H1 (cell line): ENCODE results near the gene CNTNAP1. TPM values are rescaled to one million over a fixed set of nuclear protein-coding genes. Genes with fewer than 3 reads are reported as not detected.

Experiments
- CTCF ChIA-PET: fragments of 300-600 bp; sonication (Branson Sonifier 250); formaldehyde crosslinking; loops from one replicate; lab custom pipeline; 2021; ENCODE audit not compliant: partially characterized antibody; lab: Charles Lee
- POLR2A ChIA-PET: fragments of 300-600 bp; sonication (Branson Sonifier 250); formaldehyde crosslinking; loops from one replicate; lab custom pipeline; 2021; ENCODE audit warnings: inconsistent platforms; ENCODE audit not compliant: partially characterized antibody; lab: Charles Lee
- DNase-seq, 2 experiments: peaks; one replicate each; pipeline versions ENCODE4 v3.0.0 to v3.0.0-alpha.2; 2010 to 2022; ENCODE audit warnings: low spot score in 2 of 2, low read depth in 1 of 2, mixed read lengths in 1 of 2
- FAIRE-seq: peaks from 2 replicates; lab custom pipeline; 2011; peaks lifted over from hg19 to GRCh38; lab: Jason Lieb, UNC
- H2AFZ ChIP-seq: 2 replicates; pipeline ENCODE4 v1.8.1; 2012; ENCODE audit warnings: low read length, inconsistent platforms
- H2AK5ac ChIP-seq: 2 replicates; pipeline ENCODE4 v1.6.1; 2013; ENCODE audit warnings: low read depth, low read length
- H2BK120ac ChIP-seq: replicated peaks from 2 replicates; pipeline ENCODE3; 2013; ENCODE audit warnings: low read depth, low read length, inconsistent platforms
- H2BK12ac ChIP-seq: 2 replicates; pipeline ENCODE4 v1.6.1; 2013; ENCODE audit warnings: low read depth, low read length
- H2BK15ac ChIP-seq: 2 replicates; pipeline ENCODE4 v1.6.1; 2013; ENCODE audit warnings: low read length
- H2BK20ac ChIP-seq: 2 replicates; pipeline ENCODE4 v1.6.1; 2013; ENCODE audit warnings: low read length
- H2BK5ac ChIP-seq: 2 replicates; pipeline ENCODE4 v1.6.1; 2013; ENCODE audit warnings: low read depth, low read length
- H3K14ac ChIP-seq: 2 replicates; pipeline ENCODE4 v1.6.1; 2013; ENCODE audit warnings: inconsistent platforms; ENCODE audit not compliant: insufficient read length
- H3K18ac ChIP-seq: 2 replicates; pipeline ENCODE4 v1.6.1; 2013; ENCODE audit warnings: low read length; ENCODE audit errors: extremely low read depth
- H3K23ac ChIP-seq: 2 replicates; pipeline ENCODE4 v1.6.1; 2013; ENCODE audit warnings: inconsistent platforms; ENCODE audit not compliant: insufficient read length
- H3K23me2 ChIP-seq: 2 replicates; pipeline ENCODE4 v1.6.1; 2013; ENCODE audit warnings: low read depth, low read length
- H3K27ac ChIP-seq: 2 replicates; pipeline ENCODE4 v1.6.1; 2011; ENCODE audit warnings: low read depth, low read length, inconsistent platforms
- H3K27me3 ChIP-seq, 4 experiments: replicated peaks in 1 of 4; 1 replicate in 1 of 4; 2 replicates in 3 of 4; pipeline versions ENCODE4 v1.6.1 to v1.8.1; 2011 to 2013; ENCODE audit warnings: low read length in 3 of 4, mild to moderate bottlenecking in 3 of 4, inconsistent platforms in 2 of 4, mixed read lengths in 2 of 4, moderate library complexity in 1 of 4; ENCODE audit not compliant: control insufficient read depth in 3 of 4, insufficient read depth in 3 of 4; ENCODE audit errors: extremely low read depth in 1 of 4
- H3K36me3 ChIP-seq, 4 experiments: 2 replicates each; pipeline versions ENCODE4 v1.6.1 to v1.8.1; 2011 to 2013; ENCODE audit warnings: mild to moderate bottlenecking in 4 of 4, low read length in 3 of 4, moderate library complexity in 2 of 4, control low read depth in 1 of 4, inconsistent platforms in 1 of 4; ENCODE audit not compliant: insufficient read depth in 4 of 4, control insufficient read depth in 2 of 4
- H3K4ac ChIP-seq: replicated peaks from 2 replicates; pipeline ENCODE3; 2013; ENCODE audit warnings: low read length, low read depth, mixed read lengths, inconsistent platforms; ENCODE audit not compliant: insufficient read length
- H3K4me1 ChIP-seq, 4 experiments: replicated peaks in 1 of 4; 1 replicate in 1 of 4; 2 replicates in 3 of 4; pipeline versions ENCODE4 v1.6.1 to v1.8.1; 2011 to 2013; ENCODE audit warnings: low read length in 3 of 4, inconsistent platforms in 2 of 4, mixed read lengths in 1 of 4; ENCODE audit not compliant: insufficient read depth in 4 of 4, control insufficient read depth in 3 of 4
- H3K4me2 ChIP-seq, 2 experiments: 2 replicates each; pipeline versions ENCODE4 v1.6.1 to v1.8.1; 2011 to 2013; ENCODE audit warnings: low read depth in 2 of 2, low read length in 2 of 2, control low read depth in 1 of 2, inconsistent platforms in 1 of 2, mild to moderate bottlenecking in 1 of 2; ENCODE audit not compliant: insufficient read depth in 1 of 2
- H3K4me3 ChIP-seq, 4 experiments: fragments of 200-600, 300-600 bp in 1 of 4; sonication (generic), shearing (Covaris generic), sonication (Bioruptor Twin) in 1 of 4; 2 replicates each; pipeline versions ENCODE4 v1.5.1 to v1.8.1; 2011 to 2016; ENCODE audit warnings: low read length in 4 of 4, low read depth in 3 of 4, control low read depth in 2 of 4, inconsistent platforms in 2 of 4, mild to moderate bottlenecking in 2 of 4, mixed read lengths in 1 of 4, moderate library complexity in 1 of 4; ENCODE audit not compliant: insufficient read depth in 2 of 4; ENCODE audit errors: extremely low read depth in 1 of 4
- H3K56ac ChIP-seq: replicated peaks from 2 replicates; pipeline ENCODE3; 2013; ENCODE audit warnings: low read depth, mild to moderate bottlenecking, mixed read lengths, low read length, inconsistent platforms; ENCODE audit not compliant: insufficient read length
- H3K79me1 ChIP-seq: 2 replicates; pipeline ENCODE4 v1.6.1; 2013; ENCODE audit warnings: low read depth, low read length, control low read depth
- H3K79me2 ChIP-seq, 2 experiments: 2 replicates each; pipeline versions ENCODE4 v1.6.1 to v1.8.1; 2012 to 2013; ENCODE audit warnings: low read length in 2 of 2, mild to moderate bottlenecking in 2 of 2, inconsistent platforms in 1 of 2; ENCODE audit not compliant: insufficient read depth in 2 of 2, control insufficient read depth in 1 of 2
- H3K9ac ChIP-seq, 4 experiments: replicated peaks in 1 of 4; 1 replicate in 1 of 4; 2 replicates in 3 of 4; pipeline versions ENCODE4 v1.6.1 to v1.8.1; 2011 to 2013; ENCODE audit warnings: low read depth in 3 of 4, low read length in 3 of 4, control low read depth in 2 of 4, mild to moderate bottlenecking in 2 of 4, moderate library complexity in 2 of 4, inconsistent platforms in 1 of 4; ENCODE audit errors: extremely low read depth in 1 of 4
- H3K9me3 ChIP-seq, 2 experiments: 2 replicates each; pipeline versions ENCODE4 v1.6.1 to v1.8.1; 2012 to 2013; ENCODE audit warnings: mild to moderate bottlenecking in 2 of 2, moderate library complexity in 2 of 2, control low read depth in 1 of 2, inconsistent platforms in 1 of 2, low read depth in 1 of 2, low read length in 1 of 2, mixed read lengths in 1 of 2; ENCODE audit not compliant: insufficient read depth in 2 of 2
- H4K20me1 ChIP-seq, 2 experiments: replicated peaks in 1 of 2; 2 replicates each; pipeline versions ENCODE3 to v1.8.1; 2011 to 2013; ENCODE audit warnings: inconsistent platforms in 2 of 2, low read length in 2 of 2, mild to moderate bottlenecking in 1 of 2; ENCODE audit not compliant: insufficient read depth in 2 of 2, control insufficient read depth in 1 of 2
- H4K5ac ChIP-seq: 2 replicates; pipeline ENCODE4 v1.6.1; 2013; ENCODE audit warnings: low read length, low read depth, mixed read lengths, inconsistent platforms; ENCODE audit not compliant: insufficient read length
- H4K8ac ChIP-seq: 2 replicates; pipeline ENCODE4 v1.8.0; 2013; ENCODE audit warnings: mild to moderate bottlenecking, moderate library complexity, low read length, inconsistent platforms; ENCODE audit not compliant: insufficient read depth; ENCODE audit errors: extremely low read depth
- H4K91ac ChIP-seq: replicated peaks from 2 replicates; pipeline ENCODE3; 2013; ENCODE audit warnings: low read length, mixed read lengths, inconsistent platforms; ENCODE audit not compliant: insufficient read length
- WGBS, 2 experiments: shearing (Covaris generic) in 1 of 2; methylation state at CpG; one replicate each; pipeline versions ENCODE4 v1.1.6 to v1.1.7; 2013 to 2015; ENCODE audit warnings: low lambda C conversion rate in 2 of 2, mixed read lengths in 2 of 2, inconsistent platforms in 1 of 2, low coverage in 1 of 2, missing lambda C conversion rate in 1 of 2; ENCODE audit not compliant: insufficient replicate concordance in 2 of 2, insufficient coverage in 1 of 2, insufficient read length in 1 of 2; ENCODE audit errors: extremely low coverage in 1 of 2, missing lambda C conversion rate in 1 of 2; 5-methylcytosine and 5-hydroxymethylcytosine counted together
- polyA plus RNA-seq, 7 experiments: library from polyadenylated mRNA; depleted of rRNA in 3 of 7; stranded (reverse) in 5 of 7; unstranded in 2 of 7; fragments of >200 nt in 5 of 7; fragments of 200-250 nt in 2 of 7; gene quantifications; 1 replicate in 5 of 7; 2 replicates in 1 of 7; 4 replicates in 1 of 7; pipeline versions ENCODE4 v1.2.1 to v1.2.3, GENCODE V29; 2011 to 2013; ENCODE audit warnings: missing spikeins in 2 of 7, mixed read lengths in 2 of 7
- total RNA-seq: library from RNA; stranded (reverse); fragmentation: NEBNext Ultra II Directional; extraction: Animal tissue kit (Norgen Biotek cat#: 25700); gene quantifications from 2 replicates; pipeline ENCODE4 v1.2.1, GENCODE V29; 2021

CNTNAP1 gene
- total and polyA plus RNA-seq, 2 of the 8 experiments (the other 6 are each of a cell fraction or from before 2014, with no cell fraction given) = 4.7 to 10.0 TPM

GRCh38 chr17:42677012-42677857 is 5.1 kb upstream of the CNTNAP1 start:
- Histone ChIP-seq H4K20me1 (peaks cover 3 to 13% of the 10 kb centered on the region in 2 experiments), H2BK120ac (no peak overlapping the region), H2BK15ac (0 out of 2 replicates have a peak overlapping the region, but pooled peaks have one; percentile 88), H3K4me3 (peak overlapping the region in 3 of 4 experiments; percentile 77 to 82 (median 81); a peak in 7 of 8 replicates), H3K18ac (peak overlapping the region; percentile 42), H3K79me2 (no peaks in the 10 kb centered on the region), H3K4me2 (peak overlapping the region; percentile 58 to 88), H3K79me1 (no peaks in the 10 kb centered on the region), H3K23ac (no peak overlapping the region), H3K27ac (peak overlapping the region; percentile 58), H3K4me1 (peaks cover 0 to 50% (median 35%) of the 10 kb centered on the region in 4 experiments; a peak in 6 of 7 replicates), H2AFZ (0 out of 2 replicates have a peak overlapping the region, but pooled peaks have one; percentile 10), H2BK5ac (peak overlapping the region; percentile 96), H4K5ac (no peak overlapping the region), H4K91ac (no peak overlapping the region), H2AK5ac (peak overlapping the region; percentile 43; the same call in 1 of the 2 replicates), H3K36me3 (peaks cover 0 to 11% (median 0%) of the 10 kb centered on the region in 4 experiments; a peak in 3 of 8 replicates), H4K8ac (no peak overlapping the region), H2BK12ac (peak overlapping the region; percentile 96), H3K9me3 (no peaks in the 10 kb centered on the region), H3K14ac (no peak overlapping the region), H2BK20ac (no peak overlapping the region), H3K4ac (no peak overlapping the region), H3K56ac (no peak overlapping the region), H3K27me3 (peaks cover 0 to 40% (median 28%) of the 10 kb centered on the region in 4 experiments; a peak in 6 of 7 replicates), H3K23me2 (peaks cover 25% of the 10 kb centered on the region), H3K9ac (no peak overlapping the region)
- FAIRE-seq (peak; percentile 57), DNase-seq (peak; percentile 96 to 98)
- 20% methylated on average over 21 of the region's 33 CpGs; no CpG with 5 or more reads in 1 of the 2 experiments for WGBS, 2 experiments
- CTCF ChIA-PET = interaction anchor here (0.7 to 4.4 kb wide), 6 partner anchors 8 to 99 kb away, joined by 3 to 37 read pairs (median 6); partner anchors contain the start of genes RETREG3, TUBG1 and TUBG2
- POLR2A ChIA-PET = interaction anchor here (0.6 to 14.0 kb wide), 10 partner anchors 13 to 321 kb away, joined by 3 to 239 read pairs (median 5); partner anchors contain the start of genes MLX, PSMC3IP, RAMP2 and RETREG3
